H1 (cell line): Measurements from ENCODE around the gene XPO5. TPM values are rescaled to one million over a fixed set of nuclear protein-coding genes. Genes with fewer than 3 reads are reported as not detected.

ENCODE experiments used
- CTCF ChIA-PET: fragments of 300-600 bp; sonication (Branson Sonifier 250); formaldehyde crosslinking; loops from one replicate; lab custom pipeline; 2021; ENCODE audit not compliant: partially characterized antibody; lab: Charles Lee
- POLR2A ChIA-PET: fragments of 300-600 bp; sonication (Branson Sonifier 250); formaldehyde crosslinking; loops from one replicate; lab custom pipeline; 2021; ENCODE audit warnings: inconsistent platforms; ENCODE audit not compliant: partially characterized antibody; lab: Charles Lee
- DNase-seq, 2 experiments: peaks; one replicate each; pipeline versions ENCODE4 v3.0.0 to v3.0.0-alpha.2; 2010 to 2022; ENCODE audit warnings: low spot score in 2 of 2, low read depth in 1 of 2, mixed read lengths in 1 of 2
- FAIRE-seq: peaks from 2 replicates; lab custom pipeline; 2011; peaks lifted over from hg19 to GRCh38; lab: Jason Lieb, UNC
- H2AFZ ChIP-seq: 2 replicates; pipeline ENCODE4 v1.8.1; 2012; ENCODE audit warnings: low read length, inconsistent platforms
- H2AK5ac ChIP-seq: 2 replicates; pipeline ENCODE4 v1.6.1; 2013; ENCODE audit warnings: low read depth, low read length
- H2BK120ac ChIP-seq: replicated peaks from 2 replicates; pipeline ENCODE3; 2013; ENCODE audit warnings: low read depth, low read length, inconsistent platforms
- H2BK12ac ChIP-seq: 2 replicates; pipeline ENCODE4 v1.6.1; 2013; ENCODE audit warnings: low read depth, low read length
- H2BK15ac ChIP-seq: 2 replicates; pipeline ENCODE4 v1.6.1; 2013; ENCODE audit warnings: low read length
- H2BK20ac ChIP-seq: 2 replicates; pipeline ENCODE4 v1.6.1; 2013; ENCODE audit warnings: low read length
- H2BK5ac ChIP-seq: 2 replicates; pipeline ENCODE4 v1.6.1; 2013; ENCODE audit warnings: low read depth, low read length
- H3K14ac ChIP-seq: 2 replicates; pipeline ENCODE4 v1.6.1; 2013; ENCODE audit warnings: inconsistent platforms; ENCODE audit not compliant: insufficient read length
- H3K18ac ChIP-seq: 2 replicates; pipeline ENCODE4 v1.6.1; 2013; ENCODE audit warnings: low read length; ENCODE audit errors: extremely low read depth
- H3K23ac ChIP-seq: 2 replicates; pipeline ENCODE4 v1.6.1; 2013; ENCODE audit warnings: inconsistent platforms; ENCODE audit not compliant: insufficient read length
- H3K23me2 ChIP-seq: 2 replicates; pipeline ENCODE4 v1.6.1; 2013; ENCODE audit warnings: low read depth, low read length
- H3K27ac ChIP-seq: 2 replicates; pipeline ENCODE4 v1.6.1; 2011; ENCODE audit warnings: low read depth, low read length, inconsistent platforms
- H3K27me3 ChIP-seq, 4 experiments: replicated peaks in 1 of 4; 1 replicate in 1 of 4; 2 replicates in 3 of 4; pipeline versions ENCODE4 v1.6.1 to v1.8.1; 2011 to 2013; ENCODE audit warnings: low read length in 3 of 4, mild to moderate bottlenecking in 3 of 4, inconsistent platforms in 2 of 4, mixed read lengths in 2 of 4, moderate library complexity in 1 of 4; ENCODE audit not compliant: control insufficient read depth in 3 of 4, insufficient read depth in 3 of 4; ENCODE audit errors: extremely low read depth in 1 of 4
- H3K36me3 ChIP-seq, 4 experiments: 2 replicates each; pipeline versions ENCODE4 v1.6.1 to v1.8.1; 2011 to 2013; ENCODE audit warnings: mild to moderate bottlenecking in 4 of 4, low read length in 3 of 4, moderate library complexity in 2 of 4, control low read depth in 1 of 4, inconsistent platforms in 1 of 4; ENCODE audit not compliant: insufficient read depth in 4 of 4, control insufficient read depth in 2 of 4
- H3K4ac ChIP-seq: replicated peaks from 2 replicates; pipeline ENCODE3; 2013; ENCODE audit warnings: low read length, low read depth, mixed read lengths, inconsistent platforms; ENCODE audit not compliant: insufficient read length
- H3K4me1 ChIP-seq, 4 experiments: replicated peaks in 1 of 4; 1 replicate in 1 of 4; 2 replicates in 3 of 4; pipeline versions ENCODE4 v1.6.1 to v1.8.1; 2011 to 2013; ENCODE audit warnings: low read length in 3 of 4, inconsistent platforms in 2 of 4, mixed read lengths in 1 of 4; ENCODE audit not compliant: insufficient read depth in 4 of 4, control insufficient read depth in 3 of 4
- H3K4me2 ChIP-seq, 2 experiments: 2 replicates each; pipeline versions ENCODE4 v1.6.1 to v1.8.1; 2011 to 2013; ENCODE audit warnings: low read depth in 2 of 2, low read length in 2 of 2, control low read depth in 1 of 2, inconsistent platforms in 1 of 2, mild to moderate bottlenecking in 1 of 2; ENCODE audit not compliant: insufficient read depth in 1 of 2
- H3K4me3 ChIP-seq, 4 experiments: fragments of 200-600, 300-600 bp in 1 of 4; sonication (generic), shearing (Covaris generic), sonication (Bioruptor Twin) in 1 of 4; 2 replicates each; pipeline versions ENCODE4 v1.5.1 to v1.8.1; 2011 to 2016; ENCODE audit warnings: low read length in 4 of 4, low read depth in 3 of 4, control low read depth in 2 of 4, inconsistent platforms in 2 of 4, mild to moderate bottlenecking in 2 of 4, mixed read lengths in 1 of 4, moderate library complexity in 1 of 4; ENCODE audit not compliant: insufficient read depth in 2 of 4; ENCODE audit errors: extremely low read depth in 1 of 4
- H3K56ac ChIP-seq: replicated peaks from 2 replicates; pipeline ENCODE3; 2013; ENCODE audit warnings: low read depth, mild to moderate bottlenecking, mixed read lengths, low read length, inconsistent platforms; ENCODE audit not compliant: insufficient read length
- H3K79me1 ChIP-seq: 2 replicates; pipeline ENCODE4 v1.6.1; 2013; ENCODE audit warnings: low read depth, low read length, control low read depth
- H3K79me2 ChIP-seq, 2 experiments: 2 replicates each; pipeline versions ENCODE4 v1.6.1 to v1.8.1; 2012 to 2013; ENCODE audit warnings: low read length in 2 of 2, mild to moderate bottlenecking in 2 of 2, inconsistent platforms in 1 of 2; ENCODE audit not compliant: insufficient read depth in 2 of 2, control insufficient read depth in 1 of 2
- H3K9ac ChIP-seq, 4 experiments: replicated peaks in 1 of 4; 1 replicate in 1 of 4; 2 replicates in 3 of 4; pipeline versions ENCODE4 v1.6.1 to v1.8.1; 2011 to 2013; ENCODE audit warnings: low read depth in 3 of 4, low read length in 3 of 4, control low read depth in 2 of 4, mild to moderate bottlenecking in 2 of 4, moderate library complexity in 2 of 4, inconsistent platforms in 1 of 4; ENCODE audit errors: extremely low read depth in 1 of 4
- H3K9me3 ChIP-seq, 2 experiments: 2 replicates each; pipeline versions ENCODE4 v1.6.1 to v1.8.1; 2012 to 2013; ENCODE audit warnings: mild to moderate bottlenecking in 2 of 2, moderate library complexity in 2 of 2, control low read depth in 1 of 2, inconsistent platforms in 1 of 2, low read depth in 1 of 2, low read length in 1 of 2, mixed read lengths in 1 of 2; ENCODE audit not compliant: insufficient read depth in 2 of 2
- H4K20me1 ChIP-seq, 2 experiments: replicated peaks in 1 of 2; 2 replicates each; pipeline versions ENCODE3 to v1.8.1; 2011 to 2013; ENCODE audit warnings: inconsistent platforms in 2 of 2, low read length in 2 of 2, mild to moderate bottlenecking in 1 of 2; ENCODE audit not compliant: insufficient read depth in 2 of 2, control insufficient read depth in 1 of 2
- H4K5ac ChIP-seq: 2 replicates; pipeline ENCODE4 v1.6.1; 2013; ENCODE audit warnings: low read length, low read depth, mixed read lengths, inconsistent platforms; ENCODE audit not compliant: insufficient read length
- H4K8ac ChIP-seq: 2 replicates; pipeline ENCODE4 v1.8.0; 2013; ENCODE audit warnings: mild to moderate bottlenecking, moderate library complexity, low read length, inconsistent platforms; ENCODE audit not compliant: insufficient read depth; ENCODE audit errors: extremely low read depth
- H4K91ac ChIP-seq: replicated peaks from 2 replicates; pipeline ENCODE3; 2013; ENCODE audit warnings: low read length, mixed read lengths, inconsistent platforms; ENCODE audit not compliant: insufficient read length
- BRCA1 ChIP-seq: IDR thresholded peaks from 2 replicates; pipeline ENCODE4 v1.6.1; 2012; ENCODE audit warnings: low read depth, low read length, improper control_type of control experiment
- CBX5 ChIP-seq: fragments of 300-800, 300-1000 bp; sonication (generic); IDR thresholded peaks from 2 replicates; pipeline ENCODE4 v1.7.1; 2016; ENCODE audit warnings: antibody characterized with exemption, low read length, low read depth
- GABPA ChIP-seq: IDR thresholded peaks from 2 replicates; pipeline ENCODE4 v1.6.1; 2011; ENCODE audit warnings: mild to moderate bottlenecking, low read length, moderate library complexity, borderline replicate concordance; ENCODE audit not compliant: insufficient read depth
- HDAC2 ChIP-seq, 2 experiments: fragments of 300-600 bp in 1 of 2; sonication (generic) in 1 of 2; IDR thresholded peaks; 2 replicates each; pipeline ENCODE4 v1.6.1; 2011 to 2012; ENCODE audit warnings: low read depth in 2 of 2, low read length in 2 of 2, mild to moderate bottlenecking in 2 of 2, moderate library complexity in 2 of 2, borderline replicate concordance in 1 of 2, inconsistent platforms in 1 of 2
- HDAC6 ChIP-seq: IDR thresholded peaks from one replicate; pipeline ENCODE4 v1.7.1; 2012; ENCODE audit warnings: low read depth, mild to moderate bottlenecking, inconsistent platforms, low read length, moderate library complexity
- NANOG ChIP-seq: IDR thresholded peaks from 2 replicates; pipeline ENCODE4 v1.6.1; 2011; ENCODE audit warnings: low read length, low read depth, mild to moderate bottlenecking, inconsistent platforms; ENCODE audit not compliant: insufficient read depth, poor library complexity, severe bottlenecking
- POLR2A ChIP-seq, 2 experiments: IDR thresholded peaks; 1 replicate in 1 of 2; 2 replicates in 1 of 2; pipeline ENCODE4 v1.6.1; 2011; ENCODE audit warnings: low read depth in 2 of 2, low read length in 2 of 2, mild to moderate bottlenecking in 2 of 2; ENCODE audit errors: control extremely low read depth in 1 of 2
- POLR2AphosphoS5 ChIP-seq: IDR thresholded peaks from 2 replicates; pipeline ENCODE4 v1.6.1; 2011; ENCODE audit warnings: low read depth, low read length
- RAD21 ChIP-seq, 2 experiments: IDR thresholded peaks in 1 of 2; conservative IDR thresholded peaks in 1 of 2; 2 replicates each; pipeline ENCODE4 v1.6.1; 2011; ENCODE audit warnings: low read depth in 2 of 2, low read length in 2 of 2, improper control_type of control experiment in 1 of 2, inconsistent platforms in 1 of 2, mild to moderate bottlenecking in 1 of 2, moderate library complexity in 1 of 2
- RBBP5 ChIP-seq: IDR thresholded peaks from 2 replicates; pipeline ENCODE4 v1.7.1; 2012; ENCODE audit warnings: low read depth, mild to moderate bottlenecking, inconsistent platforms, low read length, moderate library complexity, borderline replicate concordance
- SAP30 ChIP-seq: fragments of 300-600 bp; sonication (generic); IDR thresholded peaks from 2 replicates; pipeline ENCODE4 v1.7.1; 2012; ENCODE audit warnings: low read length, moderate library complexity, mild to moderate bottlenecking, inconsistent platforms; ENCODE audit not compliant: insufficient read depth, insufficient replicate concordance
- SP4 ChIP-seq: IDR thresholded peaks from 2 replicates; pipeline ENCODE4 v1.6.1; 2012; ENCODE audit warnings: low read length, inconsistent platforms
- SUZ12 ChIP-seq: fragments of 200-600 bp; sonication (generic); IDR thresholded peaks from 2 replicates; pipeline ENCODE4 v1.6.1; 2012; ENCODE audit warnings: mild to moderate bottlenecking, inconsistent platforms, low read length, moderate library complexity, mixed read lengths
- WGBS, 2 experiments: shearing (Covaris generic) in 1 of 2; methylation state at CpG; one replicate each; pipeline versions ENCODE4 v1.1.6 to v1.1.7; 2013 to 2015; ENCODE audit warnings: low lambda C conversion rate in 2 of 2, mixed read lengths in 2 of 2, inconsistent platforms in 1 of 2, low coverage in 1 of 2, missing lambda C conversion rate in 1 of 2; ENCODE audit not compliant: insufficient replicate concordance in 2 of 2, insufficient coverage in 1 of 2, insufficient read length in 1 of 2; ENCODE audit errors: extremely low coverage in 1 of 2, missing lambda C conversion rate in 1 of 2; 5-methylcytosine and 5-hydroxymethylcytosine counted together
- polyA plus RNA-seq, 7 experiments: library from polyadenylated mRNA; depleted of rRNA in 3 of 7; stranded (reverse) in 5 of 7; unstranded in 2 of 7; fragments of >200 nt in 5 of 7; fragments of 200-250 nt in 2 of 7; gene quantifications; 1 replicate in 5 of 7; 2 replicates in 1 of 7; 4 replicates in 1 of 7; pipeline versions ENCODE4 v1.2.1 to v1.2.3, GENCODE V29; 2011 to 2013; ENCODE audit warnings: missing spikeins in 2 of 7, mixed read lengths in 2 of 7
- total RNA-seq: library from RNA; stranded (reverse); fragmentation: NEBNext Ultra II Directional; extraction: Animal tissue kit (Norgen Biotek cat#: 25700); gene quantifications from 2 replicates; pipeline ENCODE4 v1.2.1, GENCODE V29; 2021

Gene XPO5
- total and polyA plus RNA-seq, 2 of the 8 experiments (the other 6 are each of a cell fraction or from before 2014, with no cell fraction given), result 80.6 to 95.7 TPM

GRCh38 chr6:43493833-43494232 lies 82.0 kb downstream of the XPO5 start:
- ChIA-PET POLR2A (interaction anchor here (1.3 to 5.6 kb wide), 4 partner anchors 8 to 24 kb away, joined by 3 to 27 read pairs (median 8); partner anchors contain the start of genes POLR1C, TJAP1 and YIPF3), CTCF (interaction anchor here (1.0 to 32.9 kb wide), 7 partner anchors 7 to 115 kb away, joined by 3 to 536 read pairs (median 4); partner anchors contain the start of genes DLK2, LRRC73 and TJAP1)
- Histone ChIP-seq H3K23ac (no peak overlapping the region), H2AK5ac (no peak overlapping the region), H3K36me3 (peaks cover 3 to 8% (median 4%) of the 10 kb centered on the region in 4 experiments; a peak in 6 of 8 replicates), H2BK15ac (no peak overlapping the region), H2AFZ (no peak overlapping the region), H4K91ac (no peak overlapping the region), H3K18ac (no peak overlapping the region), H3K79me1 (peaks cover 31% of the 10 kb centered on the region), H3K4me2 (no peak overlapping the region), H3K4me3 (no peak overlapping the region), H4K8ac (no peak overlapping the region), H2BK12ac (no peak overlapping the region), H2BK120ac (no peak overlapping the region), H3K9me3 (no peaks in the 10 kb centered on the region), H4K5ac (no peak overlapping the region), H4K20me1 (peaks cover 17 to 39% of the 10 kb centered on the region in 2 experiments), H3K4me1 (peaks cover 7 to 19% (median 15%) of the 10 kb centered on the region in 4 experiments), H3K79me2 (peaks cover 4 to 45% of the 10 kb centered on the region in 2 experiments; a peak in 3 of 4 replicates), H2BK5ac (no peak overlapping the region), H3K27ac (no peak overlapping the region), H3K27me3 (no peaks in the 10 kb centered on the region), H3K14ac (no peak overlapping the region), H2BK20ac (no peak overlapping the region), H3K56ac (no peak overlapping the region), H3K4ac (no peak overlapping the region), H3K9ac (no peak overlapping the region), H3K23me2 (no peaks in the 10 kb centered on the region)
- DNase-seq (no peak), FAIRE-seq (no peak)
- WGBS, 2 experiments, result 89% methylated on average over 7 of the region's 7 CpGs; no CpG with 5 or more reads in 1 of the 2 experiments
- TF ChIP-seq HDAC2 (IDR thresholded peaks at IDR 0.05; ENCODE audit: borderline replicate concordance in 1 of 2, low read depth in 2 of 2, low read length in 2 of 2), result no peak
- no peak for TF ChIP-seq POLR2AphosphoS5
- no peak for TF ChIP-seq GABPA
- TF ChIP-seq NANOG, result no peak
- TF ChIP-seq SUZ12, result no peak
- no peak for TF ChIP-seq BRCA1
- TF ChIP-seq SP4, result no peak
- TF ChIP-seq SAP30, result no peak
- no peak for TF ChIP-seq POLR2A (IDR thresholded peaks at IDR 0.05; ENCODE audit: control extremely low read depth in 1 of 2, low read depth in 2 of 2, low read length in 2 of 2)
- no peak for TF ChIP-seq CBX5
- no peak for TF ChIP-seq RAD21 (IDR thresholded peaks at IDR 0.05 in 1 of 2, conservative IDR thresholded peaks at IDR 0.05 in 1 of 2; ENCODE audit: low read depth in 2 of 2, low read length in 2 of 2)
- TF ChIP-seq RBBP5, result no peak
- no peak for TF ChIP-seq HDAC6
